Esophagus squamous epithelium (tissue), 5 donors: ENCODE measurements around the gene PSMD13. TPM values are rescaled to one million over a fixed set of nuclear protein-coding genes. Genes with fewer than 3 reads are reported as not detected.

Source experiments
- DNase-seq: peaks from one replicate; lab custom pipeline; 2025; lab: John Stamatoyannopoulos, UW
- H3K27ac ChIP-seq, 4 donors: fragments of 200-600 bp; sonication (generic); one replicate each; pipeline ENCODE4 v1.5.1; 2016 to 2019; ENCODE audit warnings: mild to moderate bottlenecking in 1 of 4
- H3K27me3 ChIP-seq, 4 donors: fragments of 200-600 bp; sonication (generic); 1 replicate in 3 of 4; 2 replicates in 1 of 4; pipeline versions ENCODE4 v1.5.1 to v1.6.0; 2017 to 2021; ENCODE audit warnings: antibody characterized with exemption in 1 of 4
- H3K36me3 ChIP-seq, 3 donors: fragments of 200-600 bp; sonication (generic); one replicate each; pipeline ENCODE4 v1.5.1; 2016 to 2019
- H3K4me1 ChIP-seq, 3 donors: fragments of 200-600 bp; sonication (generic); one replicate each; pipeline ENCODE4 v1.5.1; 2017 to 2019
- H3K4me3 ChIP-seq, 4 donors: fragments of 200-600 bp; sonication (generic); 1 replicate in 3 of 4; 2 replicates in 1 of 4; pipeline ENCODE4 v1.5.1; 2016 to 2019; ENCODE audit warnings: mild to moderate bottlenecking in 2 of 4, moderate library complexity in 1 of 4
- H3K9me3 ChIP-seq, 3 donors: fragments of 200-600 bp; sonication (generic); one replicate each; pipeline ENCODE4 v1.5.1; 2016 to 2019
- CTCF ChIP-seq, 6 experiments: fragments of 450-650 bp in 4 of 6; fragments of 200-600 bp in 2 of 6; sonication (generic) in 2 of 6; IDR thresholded peaks; one replicate each; pipeline ENCODE4 v1.5.1; 2016 to 2019; ENCODE audit warnings: antibody characterized with exemption in 6 of 6, mild to moderate bottlenecking in 4 of 6, moderate library complexity in 4 of 6
- POLR2A ChIP-seq, 4 donors: fragments of 450-650 bp; IDR thresholded peaks; one replicate each; pipeline ENCODE4 v1.6.1; 2017; ENCODE audit warnings: antibody characterized with exemption in 4 of 4, mild to moderate bottlenecking in 4 of 4, moderate library complexity in 3 of 4
- WGBS, 2 donors: methylation state at CpG; one replicate each; pipeline ENCODE4 v1.1.5; 2018; 5-methylcytosine and 5-hydroxymethylcytosine counted together
- intact Hi-C: fragments of 100-400 bp; cut with DNase I; formaldehyde crosslinking; loops from one replicate; pipeline ENCODE4 v1.15.0; 2022
- total RNA-seq, 4 donors: library from RNA; depleted of rRNA; stranded (reverse); fragments of >200 nt; gene quantifications; one replicate each; pipeline ENCODE4 v1.1.0, GENCODE V29; 2016
- donor health status: DM: yes; HTN: yes; CAD: no.

The PSMD13 gene
- total RNA-seq, 4 donors from 2014 or later, result 46.4 to 116 (median 105) TPM

- intact Hi-C loops, result no loop called here
- H3K9me3 ChIP-seq, result no peaks in the 10 kb centered on the region
- no peak for DNase-seq
- H3K27ac ChIP-seq, result no peak overlapping the region
- H3K4me1 ChIP-seq, result no peaks in the 10 kb centered on the region
- H3K4me3 ChIP-seq, result no peak overlapping the region
- WGBS, 2 donors, result 80 to 81% methylated on average over 8 to 10 of the region's 23 CpGs
- no peak for TF ChIP-seq POLR2A (IDR thresholded peaks at IDR 0.05)
- TF ChIP-seq CTCF (IDR thresholded peaks at IDR 0.05), result no peak
- peaks cover 0 to 18% (median 0%) of the 10 kb centered on the region in 3 donors for H3K36me3 ChIP-seq
- peaks cover 0 to 4% (median 0%) of the 10 kb centered on the region in 4 donors for H3K27me3 ChIP-seq
Measured at GRCh38 chr11:196786-197731, 39.7 kb upstream of the PSMD13 start.

- Histone ChIP-seq H3K36me3 (peaks cover 0 to 25% (median 0%) of the 10 kb centered on the region in 3 donors), H3K4me3 (no peak overlapping the region), H3K4me1 (peaks cover 0 to 4% (median 0%) of the 10 kb centered on the region in 3 donors), H3K27me3 (peaks cover 0 to 4% (median 0%) of the 10 kb centered on the region in 4 donors), H3K9me3 (no peaks in the 10 kb centered on the region), H3K27ac (no peak overlapping the region)
- DNase-seq, result no peak
- intact Hi-C loops, result no loop called here
- TF ChIP-seq POLR2A (IDR thresholded peaks at IDR 0.05), result no peak
- no peak for TF ChIP-seq CTCF (IDR thresholded peaks at IDR 0.05)
- 46 to 71% methylated on average over 5 to 6 of the region's 9 CpGs for WGBS, 2 donors
Measured at GRCh38 chr11:197741-198235, 39.0 kb upstream of the PSMD13 start.

DNA sequence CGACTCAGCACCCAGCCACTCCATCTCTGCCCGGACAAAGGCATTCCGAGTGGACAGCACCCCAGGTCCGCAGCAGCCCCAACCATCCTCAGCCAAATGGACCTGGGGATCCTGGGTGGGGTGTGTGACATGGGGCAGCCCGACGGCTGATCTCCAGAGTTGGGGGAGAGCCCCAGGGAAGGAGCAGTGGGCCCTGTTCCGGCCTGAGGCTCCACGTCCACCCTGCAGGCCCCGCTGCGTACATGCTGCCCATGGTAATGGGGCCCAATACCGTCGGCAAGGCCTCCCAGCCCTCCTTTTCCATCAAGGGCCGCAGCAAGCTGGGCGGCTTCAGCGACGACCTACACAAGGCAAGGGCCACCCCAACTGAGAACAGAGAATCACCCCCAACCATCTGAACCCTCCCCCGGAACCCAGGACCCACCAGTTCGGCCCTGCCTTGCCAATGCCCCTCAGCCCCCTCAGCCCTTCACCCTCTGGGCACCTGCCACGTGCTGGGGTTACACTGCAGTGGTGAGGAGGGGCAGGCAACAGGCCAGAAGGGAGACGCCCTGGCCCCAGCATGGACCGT, 38.5 kb upstream of the PSMD13 start:
- 81 to 100% methylated on average over 1 to 9 of the region's 21 CpGs for WGBS, 2 donors
- DNase-seq, result no peak

GRCh38 chr11:199004-199581, 37.7 kb upstream of the PSMD13 start:
- Histone ChIP-seq H3K4me1 (peaks cover 0 to 17% (median 0%) of the 10 kb centered on the region in 3 donors), H3K27ac (no peak overlapping the region), H3K27me3 (no peaks in the 10 kb centered on the region), H3K4me3 (no peak overlapping the region), H3K9me3 (no peaks in the 10 kb centered on the region), H3K36me3 (peaks cover 0 to 38% (median 5%) of the 10 kb centered on the region in 3 donors)
- intact Hi-C loops, result no loop called here
- WGBS, 2 donors, result 65 to 77% methylated on average over 2 to 9 of the region's 13 CpGs
- no peak for TF ChIP-seq POLR2A (IDR thresholded peaks at IDR 0.05)
- TF ChIP-seq CTCF (IDR thresholded peaks at IDR 0.05), result no peak
- no peak for DNase-seq

More for the DNA sequence above, 38.5 kb upstream of the PSMD13 start:
- intact Hi-C loops, result no loop called here
- Histone ChIP-seq H3K9me3 (no peaks in the 10 kb centered on the region), H3K27ac (no peak overlapping the region), H3K4me1 (peaks cover 0 to 9% (median 0%) of the 10 kb centered on the region in 3 donors), H3K36me3 (peaks cover 0 to 30% (median 0%) of the 10 kb centered on the region in 3 donors), H3K27me3 (peaks cover 0 to 4% (median 0%) of the 10 kb centered on the region in 4 donors), H3K4me3 (no peak overlapping the region)
- TF ChIP-seq POLR2A (IDR thresholded peaks at IDR 0.05) (no peak), CTCF (IDR thresholded peaks at IDR 0.05) (no peak)
